GM12873 (cell line): ENCODE measurements around the gene TTC33.

Experiments
- TF ChIP-seq, protein P1 (sequence below): IDR thresholded peaks from 2 replicates; pipeline ENCODE4 v1.5.1; 2012; ENCODE audit warnings: low read depth, mild to moderate bottlenecking, moderate library complexity, low read length, control low read depth; ENCODE audit not compliant: insufficient read depth; ENCODE audit errors: missing control alignments

The TTC33 gene

GRCh38 chr5:40743771-40744170 is 12.0 kb downstream of the TTC33 start:
- TF ChIP-seq, protein P1, sequence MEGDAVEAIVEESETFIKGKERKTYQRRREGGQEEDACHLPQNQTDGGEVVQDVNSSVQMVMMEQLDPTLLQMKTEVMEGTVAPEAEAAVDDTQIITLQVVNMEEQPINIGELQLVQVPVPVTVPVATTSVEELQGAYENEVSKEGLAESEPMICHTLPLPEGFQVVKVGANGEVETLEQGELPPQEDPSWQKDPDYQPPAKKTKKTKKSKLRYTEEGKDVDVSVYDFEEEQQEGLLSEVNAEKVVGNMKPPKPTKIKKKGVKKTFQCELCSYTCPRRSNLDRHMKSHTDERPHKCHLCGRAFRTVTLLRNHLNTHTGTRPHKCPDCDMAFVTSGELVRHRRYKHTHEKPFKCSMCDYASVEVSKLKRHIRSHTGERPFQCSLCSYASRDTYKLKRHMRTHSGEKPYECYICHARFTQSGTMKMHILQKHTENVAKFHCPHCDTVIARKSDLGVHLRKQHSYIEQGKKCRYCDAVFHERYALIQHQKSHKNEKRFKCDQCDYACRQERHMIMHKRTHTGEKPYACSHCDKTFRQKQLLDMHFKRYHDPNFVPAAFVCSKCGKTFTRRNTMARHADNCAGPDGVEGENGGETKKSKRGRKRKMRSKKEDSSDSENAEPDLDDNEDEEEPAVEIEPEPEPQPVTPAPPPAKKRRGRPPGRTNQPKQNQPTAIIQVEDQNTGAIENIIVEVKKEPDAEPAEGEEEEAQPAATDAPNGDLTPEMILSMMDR, result no peak

- TF ChIP-seq, protein P1, result no peak
Observed at GRCh38 chr5:40738502-40738901, 17.3 kb downstream of the TTC33 start.

DNA sequence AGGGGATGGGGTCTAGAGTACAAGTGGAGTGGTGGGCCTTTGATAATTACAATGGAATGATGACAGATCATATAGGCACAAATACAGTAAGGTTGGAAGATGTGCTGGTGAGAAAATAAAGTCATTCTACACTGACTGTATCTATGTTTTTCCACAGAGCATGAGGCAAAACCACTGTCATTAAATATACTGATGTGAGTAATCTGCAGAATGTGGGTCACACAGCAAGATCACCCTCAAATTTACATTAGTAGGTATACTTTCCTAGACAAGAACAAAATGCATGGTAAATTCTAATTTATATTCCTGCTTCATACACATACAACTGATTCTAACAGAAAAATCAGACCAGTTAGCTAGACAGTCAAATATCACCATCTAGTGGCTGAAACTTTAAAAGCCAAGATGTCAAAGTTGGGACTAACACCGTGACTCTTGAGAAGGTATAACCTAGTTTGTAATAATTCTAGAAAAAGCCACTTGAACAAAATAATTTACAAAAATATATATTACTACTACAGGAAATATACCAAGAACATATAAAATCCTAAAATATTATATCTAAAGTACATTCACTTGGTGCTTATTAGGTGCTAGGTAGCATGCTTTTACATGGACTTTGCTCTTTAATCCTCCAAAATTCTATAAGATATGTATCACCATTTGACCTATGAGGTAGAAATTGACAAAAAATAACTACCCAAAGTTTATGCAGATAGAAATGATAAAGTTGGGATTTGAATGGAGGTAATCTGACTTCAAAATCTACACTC is 19.5 kb downstream of the TTC33 start:
- TF ChIP-seq, protein P1, result peak; percentile 58

DNA sequence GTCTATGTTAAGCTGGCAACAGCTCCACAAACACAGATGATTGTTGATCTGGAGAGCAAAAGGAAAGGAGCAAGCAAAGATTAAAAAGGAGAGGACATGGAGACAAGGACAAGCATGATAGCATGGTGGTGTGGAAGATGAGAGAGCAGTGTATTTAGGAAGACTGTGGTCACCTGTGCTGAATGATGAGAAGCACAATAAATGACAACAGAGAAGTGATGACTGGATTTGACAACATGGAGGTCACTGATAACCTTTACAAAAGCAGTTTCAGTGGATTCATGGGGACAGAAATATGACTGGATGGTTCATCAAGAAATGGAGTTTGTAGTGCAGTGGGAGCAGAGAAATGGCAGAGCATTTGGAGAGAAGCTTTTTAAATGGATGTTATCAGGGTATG is 20.2 kb downstream of the TTC33 start:
- TF ChIP-seq, protein P1, result peak; percentile 4

GRCh38 chr5:40734986-40735385 is 20.8 kb downstream of the TTC33 start:
- TF ChIP-seq, protein P1, result no peak

DNA sequence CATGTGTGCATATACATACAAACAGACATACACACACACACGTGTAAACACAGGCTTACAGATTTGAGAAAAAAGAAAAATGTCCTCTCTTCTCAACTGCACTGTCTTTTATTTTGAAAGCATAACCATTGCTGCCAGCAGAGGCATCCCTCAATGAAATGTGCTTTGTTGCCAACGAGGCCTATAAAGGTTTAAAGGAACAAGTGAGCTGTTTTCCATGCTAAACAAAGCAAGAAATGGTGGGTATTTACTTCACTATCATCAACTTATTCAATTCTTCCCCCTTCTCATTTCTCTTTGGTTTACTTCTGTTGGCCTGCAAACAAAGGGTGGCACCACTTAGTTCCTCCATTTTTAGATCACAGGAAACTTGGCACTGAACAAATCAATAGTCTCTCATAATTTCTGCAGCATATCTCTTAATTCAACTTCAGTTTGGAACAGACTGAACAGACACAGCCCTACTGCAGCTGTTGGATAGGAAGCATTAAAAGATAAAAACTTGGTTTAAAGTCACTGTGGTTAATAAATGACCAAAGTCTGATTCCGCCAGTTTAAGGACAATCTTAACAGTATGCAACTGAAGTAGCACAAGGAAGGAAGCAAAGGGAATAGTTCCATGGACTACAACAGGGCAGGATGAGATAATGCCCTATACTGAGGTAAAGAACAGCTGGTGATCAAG is 21.7 kb downstream of the TTC33 start:
- TF ChIP-seq, protein P1, result peak; percentile 1

DNA sequence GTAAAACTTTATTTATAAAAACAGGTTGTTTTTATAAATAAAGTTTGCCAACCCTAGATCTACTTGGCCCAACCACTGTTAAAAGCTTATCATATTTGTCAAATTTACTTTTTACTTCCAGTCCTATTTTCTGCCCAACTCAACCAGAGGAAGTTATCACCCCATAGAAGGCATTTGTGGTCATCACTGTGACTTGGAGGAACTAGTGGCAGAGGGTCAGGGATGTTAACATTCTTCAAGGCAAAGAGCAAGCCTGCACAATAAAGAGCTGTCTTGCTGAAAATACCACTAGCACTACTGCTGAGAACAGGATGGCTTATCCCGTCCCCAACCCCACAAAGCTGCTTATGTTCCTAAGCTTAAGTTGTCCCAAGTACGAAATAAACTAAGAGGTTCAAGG is 22.3 kb downstream of the TTC33 start:
- TF ChIP-seq, protein P1, result no peak
